Activated CD8-positive, alpha-beta memory T cell treated with anti-CD3 and anti-CD28 coated beads, Interleukin-2, amount 10 ng/mL, durations not matched to agents 7 days and 5 days (primary cell): Measurements from ENCODE around the gene ZNF593OS. TPM values are rescaled to one million over a fixed set of nuclear protein-coding genes. Genes with fewer than 3 reads are reported as not detected.
A peak's percentile ranks its signal among the peaks of the same experiment; 100 is the strongest.

ENCODE experiments used
- ATAC-seq: fragments of 150-1000 bp; cut with Tn5 transposase; one replicate; pipeline ENCODE4 v1.10.0; 2021; ENCODE audit warnings: moderate library complexity
- CTCF ChIA-PET: fragments of 350-600 bp; sonication (Branson Sonifier 250); formaldehyde crosslinking; loops from one replicate; lab custom pipeline; 2021; ENCODE audit warnings: antibody characterized with exemption; lab: Charles Lee
- DNase-seq: peaks from one replicate; pipeline ENCODE4 v3.0.0-alpha.2; 2020
- H3K27ac Mint-ChIP-seq: one replicate; pipeline ENCODE4 v1.8.0; 2021; ENCODE audit warnings: mild to moderate bottlenecking, mixed read lengths
- H3K27me3 Mint-ChIP-seq: one replicate; pipeline ENCODE4 v1.8.0; 2021; ENCODE audit warnings: mixed read lengths
- H3K36me3 Mint-ChIP-seq: one replicate; pipeline ENCODE4 v1.8.0; 2021; ENCODE audit warnings: mild to moderate bottlenecking, mixed read lengths
- H3K4me1 Mint-ChIP-seq: one replicate; pipeline ENCODE4 v1.8.0; 2021; ENCODE audit warnings: mixed read lengths
- H3K4me3 Mint-ChIP-seq: one replicate; pipeline ENCODE4 v1.8.0; 2021; ENCODE audit warnings: mild to moderate bottlenecking, moderate library complexity, mixed read lengths
- H3K9me3 Mint-ChIP-seq: one replicate; pipeline ENCODE4 v1.8.0; 2022; ENCODE audit warnings: low read depth, mixed read lengths
- total RNA-seq, 2 experiments: library from RNA; stranded (reverse); gene quantifications; one replicate each; pipeline ENCODE4 v1.2.3, GENCODE V29; 2021

Gene ZNF593OS
- not detected for total RNA-seq

DNA sequence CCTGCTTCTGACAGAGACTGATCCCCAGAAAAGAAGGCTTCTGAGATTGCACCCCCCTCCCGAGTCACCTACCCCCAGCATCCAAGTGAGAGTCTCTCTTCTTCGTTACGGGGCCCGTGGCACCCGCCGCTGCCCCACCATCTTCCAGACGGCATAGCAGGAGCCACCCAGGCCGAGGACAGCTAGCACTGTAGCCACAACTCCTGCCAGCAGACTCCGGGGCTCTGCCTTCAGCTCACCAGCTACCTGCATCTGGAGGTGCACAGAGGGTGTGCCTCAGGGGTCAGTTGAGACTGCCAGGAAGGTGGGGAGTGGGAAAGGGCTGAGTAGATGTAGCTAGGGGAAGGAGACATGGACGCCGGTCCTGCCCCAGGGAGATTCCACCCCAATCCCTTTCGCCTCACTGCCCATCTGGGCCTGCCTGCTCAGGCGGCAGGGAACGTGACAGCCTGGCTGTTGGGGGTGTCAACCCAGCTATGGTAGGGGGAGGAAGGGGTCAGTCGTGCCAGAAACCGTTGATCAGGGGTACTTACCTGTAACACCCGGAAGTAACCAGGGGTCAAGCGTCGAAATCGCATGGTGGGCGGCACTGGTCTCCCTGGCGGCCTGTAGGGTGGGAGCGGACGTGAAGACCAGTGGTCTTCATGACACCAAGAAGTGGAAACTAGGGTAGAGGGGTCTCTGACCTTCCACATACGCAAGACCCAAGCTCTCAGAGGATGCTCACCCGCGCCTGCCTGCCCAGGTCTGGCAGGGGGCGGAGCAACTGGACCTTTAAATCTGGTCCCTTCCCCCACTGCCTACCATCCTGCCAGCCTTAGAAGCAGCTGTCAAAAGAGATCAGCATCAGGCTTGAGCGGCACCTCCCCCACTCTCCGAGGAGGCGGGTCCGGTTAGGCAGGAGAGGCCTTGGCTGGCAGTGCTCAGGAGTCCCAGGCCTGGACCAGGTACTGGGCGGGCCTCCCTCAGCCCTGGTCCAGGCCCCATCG, at the start of gene ZNF593OS:
TSS of gene ZNF593OS (minus strand) at position 749 of the 989 bp plus-strand sequence. CDS start at position 578, 171 bp downstream.
- CTCF ChIA-PET: interaction anchor here (0.9 to 9.8 kb wide), 6 partner anchors 10 to 150 kb away, joined by 3 to 105 read pairs (median 4); partner anchors contain the start of gene CEP85
- ATAC-seq (no peak), DNase-seq (no peak)
- Mint-ChIP-seq H3K4me1 (peaks cover 19% of the 10 kb centered on the region), H3K36me3 (no peaks in the 10 kb centered on the region), H3K27me3 (no peaks in the 10 kb centered on the region), H3K9me3 (no peaks in the 10 kb centered on the region), H3K27ac (no peak within 1 kb of the TSS), H3K4me3 (peak within 1 kb of the TSS; percentile 89)

DNA sequence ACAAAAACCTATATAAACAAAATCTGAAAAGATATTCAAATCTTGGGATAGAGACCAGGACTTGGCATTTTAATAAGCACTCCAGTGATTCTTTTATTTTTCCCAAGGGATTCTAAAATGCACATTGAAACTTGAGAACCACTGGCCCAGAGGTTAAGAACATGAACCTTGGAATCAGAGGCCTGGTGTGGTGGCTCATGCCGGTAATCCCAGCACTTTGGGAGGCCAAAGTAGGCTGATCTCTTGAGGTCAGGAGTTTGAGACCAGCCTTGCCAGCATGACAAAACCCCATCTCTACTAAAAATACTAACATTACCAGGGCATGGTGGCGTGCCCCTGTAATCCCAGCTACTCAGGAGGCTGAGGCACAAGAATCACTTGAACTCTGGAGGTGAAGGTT, 49.5 kb upstream of the ZNF593OS start:
- H3K9me3 Mint-ChIP-seq: no peaks in the 10 kb centered on the region
- DNase-seq: no peak
- ATAC-seq: no peak
- no peak overlapping the region for H3K4me3 Mint-ChIP-seq
- H3K36me3 Mint-ChIP-seq: peaks cover 2% of the 10 kb centered on the region
- H3K4me1 Mint-ChIP-seq: peaks cover 9% of the 10 kb centered on the region
- H3K27ac Mint-ChIP-seq: no peak overlapping the region
- H3K27me3 Mint-ChIP-seq: peaks cover 30% of the 10 kb centered on the region
- CTCF ChIA-PET: interaction anchor here (3.3 kb wide), 1 partner anchor 13 kb away, joined by 18 read pairs; the partner anchor contains the start of gene CEP85

DNA sequence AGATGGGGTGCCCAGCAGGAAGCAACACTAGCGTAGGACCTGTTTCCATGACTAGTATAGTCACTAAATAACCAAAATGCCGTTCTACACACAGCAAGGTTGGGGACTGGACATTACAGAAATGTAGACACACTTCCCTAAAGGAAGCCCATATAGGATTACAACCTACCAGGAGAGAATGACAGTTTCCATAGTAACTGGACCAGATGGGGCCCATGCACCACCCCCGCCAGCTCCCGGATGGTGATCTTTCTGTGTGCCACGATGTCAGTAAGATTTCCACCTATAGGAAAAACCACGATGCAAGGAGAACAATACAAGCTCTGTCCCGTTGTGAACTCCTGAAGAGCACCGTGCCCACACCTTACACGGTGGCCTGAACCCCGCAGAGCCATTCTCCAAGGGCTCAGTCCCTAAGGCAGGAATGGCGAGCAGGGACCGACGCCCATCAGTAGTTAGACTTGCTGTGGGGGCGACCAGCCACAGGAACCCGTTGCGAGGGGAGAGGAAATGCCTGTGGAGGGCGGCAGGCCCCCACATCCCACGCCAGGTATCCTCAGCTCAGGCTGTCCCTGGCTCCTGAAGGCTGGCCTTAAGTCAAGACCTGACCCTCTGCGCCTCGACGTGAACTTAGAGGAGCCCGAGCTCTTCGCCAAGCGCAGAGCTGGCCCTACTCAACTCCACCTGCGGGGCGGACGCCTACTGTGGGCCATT, 48.7 kb upstream of the ZNF593OS start:
- Mint-ChIP-seq H3K27me3 (peaks cover 23% of the 10 kb centered on the region), H3K27ac (no peak overlapping the region), H3K36me3 (no peaks in the 10 kb centered on the region), H3K9me3 (no peaks in the 10 kb centered on the region), H3K4me1 (peaks cover 4% of the 10 kb centered on the region), H3K4me3 (no peak overlapping the region)
- CTCF ChIA-PET: interaction anchor here (0.7 to 3.3 kb wide), 2 partner anchors 14 to 197 kb away, joined by 3 to 18 read pairs; partner anchors contain the start of gene CEP85
- DNase-seq: no peak
- ATAC-seq: no peak

DNA sequence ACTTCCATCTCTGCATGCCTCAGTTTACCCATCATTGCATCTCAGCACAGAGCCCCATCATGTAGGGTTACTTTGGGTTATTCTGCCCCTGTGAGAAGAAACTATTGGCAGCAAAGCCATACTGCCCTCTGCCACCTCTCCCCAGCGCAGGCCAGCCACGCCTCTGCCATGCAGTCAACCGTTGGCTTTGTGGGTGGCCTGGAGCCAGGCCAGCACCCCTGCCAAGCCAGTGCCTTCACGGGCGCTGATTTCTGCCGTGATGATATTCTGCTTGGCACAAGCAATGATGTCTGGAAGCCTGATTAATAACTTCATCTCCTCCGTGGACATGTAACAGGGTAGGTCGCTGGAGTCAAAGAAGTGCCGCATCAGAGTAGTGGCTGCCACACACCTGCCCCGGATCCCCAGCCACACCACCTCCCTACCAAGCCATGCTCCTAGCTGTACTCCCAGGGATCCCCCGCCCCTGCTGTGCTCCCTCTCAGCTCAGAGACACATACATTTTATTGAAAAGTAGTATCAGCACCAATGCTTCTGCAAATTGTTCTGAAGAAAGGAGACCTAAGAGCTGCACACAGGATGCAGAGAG, 47.4 kb upstream of the ZNF593OS start:
- ATAC-seq (no peak), DNase-seq (no peak)
- H3K27ac Mint-ChIP-seq: no peak overlapping the region
- H3K27me3 Mint-ChIP-seq: peaks cover 11% of the 10 kb centered on the region
- CTCF ChIA-PET: interaction anchor here (1.7 to 3.3 kb wide), 2 partner anchors 15 to 49 kb away, joined by 3 to 18 read pairs; partner anchors contain the start of genes CEP85 and ZNF593
- H3K9me3 Mint-ChIP-seq: no peaks in the 10 kb centered on the region
- no peak overlapping the region for H3K4me3 Mint-ChIP-seq
- no peaks in the 10 kb centered on the region for H3K4me1 Mint-ChIP-seq
- H3K36me3 Mint-ChIP-seq: no peaks in the 10 kb centered on the region

DNA sequence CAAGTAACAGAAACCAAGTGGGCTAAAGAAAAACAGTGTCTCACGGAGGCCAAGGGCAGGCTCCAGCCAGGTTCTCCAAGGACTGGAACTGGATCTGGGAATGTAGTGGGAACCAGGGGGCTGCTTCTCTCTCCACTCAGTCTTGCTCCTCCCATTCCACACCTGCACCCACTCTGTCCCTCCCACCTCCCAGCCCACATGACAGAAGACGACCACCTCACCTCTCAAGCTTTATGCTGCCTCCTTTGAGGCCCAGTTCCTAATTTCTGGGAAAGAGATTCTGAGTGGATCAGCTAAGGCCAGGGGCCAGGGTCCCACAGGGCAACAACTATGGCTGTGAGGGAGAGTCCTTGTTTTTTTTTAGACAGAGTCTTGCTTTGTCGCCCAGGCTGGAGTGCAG, 43.6 kb upstream of the ZNF593OS start:
- no peaks in the 10 kb centered on the region for H3K27me3 Mint-ChIP-seq
- no peaks in the 10 kb centered on the region for H3K4me1 Mint-ChIP-seq
- H3K9me3 Mint-ChIP-seq: no peaks in the 10 kb centered on the region
- DNase-seq: no peak
- no peak overlapping the region for H3K4me3 Mint-ChIP-seq
- no peak for ATAC-seq
- H3K36me3 Mint-ChIP-seq: no peaks in the 10 kb centered on the region
- CTCF ChIA-PET: interaction anchor here (0.7 to 1.6 kb wide), 3 partner anchors 18 to 972 kb away, joined by 3 to 9 read pairs (median 4); partner anchors contain the start of genes CEP85 and ZNF593
- H3K27ac Mint-ChIP-seq: no peak overlapping the region

DNA sequence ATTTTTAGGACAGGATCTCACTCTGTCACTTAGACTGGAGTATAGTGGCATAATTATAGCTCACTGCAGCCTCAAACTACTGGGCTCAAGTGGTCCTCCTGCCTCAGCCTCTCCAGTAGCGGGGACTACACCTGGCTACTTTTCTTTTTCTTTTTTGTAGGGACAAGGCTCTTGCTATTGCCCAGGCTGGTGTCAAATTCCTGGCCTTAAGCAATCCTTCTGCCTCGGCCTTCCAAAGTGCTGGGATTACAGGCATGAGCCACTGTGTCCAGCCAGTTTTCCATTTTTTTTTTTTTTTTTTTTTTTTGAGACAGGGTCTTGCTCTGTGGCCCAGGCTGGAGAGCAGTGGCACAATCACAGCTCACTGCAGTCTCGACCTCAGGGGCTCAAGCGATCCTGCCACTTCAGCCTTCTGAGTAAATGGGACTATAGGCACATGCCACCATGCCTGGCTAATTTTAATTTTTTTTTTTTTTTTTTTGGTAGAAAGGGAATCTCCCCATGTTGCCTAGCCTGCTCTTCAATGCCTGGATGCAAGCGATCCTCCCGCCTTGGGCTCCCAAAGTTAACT, 41.8 kb upstream of the ZNF593OS start:
- Mint-ChIP-seq H3K9me3 (no peaks in the 10 kb centered on the region), H3K4me1 (no peaks in the 10 kb centered on the region), H3K4me3 (no peak overlapping the region), H3K27ac (no peak overlapping the region), H3K36me3 (no peaks in the 10 kb centered on the region), H3K27me3 (peaks cover 2% of the 10 kb centered on the region)
- CTCF ChIA-PET: interaction anchor here (1.2 to 2.4 kb wide), 3 partner anchors 20 to 204 kb away, joined by 3 to 9 read pairs (median 3); partner anchors contain the start of gene CEP85
- ATAC-seq (no peak), DNase-seq (no peak)

DNA sequence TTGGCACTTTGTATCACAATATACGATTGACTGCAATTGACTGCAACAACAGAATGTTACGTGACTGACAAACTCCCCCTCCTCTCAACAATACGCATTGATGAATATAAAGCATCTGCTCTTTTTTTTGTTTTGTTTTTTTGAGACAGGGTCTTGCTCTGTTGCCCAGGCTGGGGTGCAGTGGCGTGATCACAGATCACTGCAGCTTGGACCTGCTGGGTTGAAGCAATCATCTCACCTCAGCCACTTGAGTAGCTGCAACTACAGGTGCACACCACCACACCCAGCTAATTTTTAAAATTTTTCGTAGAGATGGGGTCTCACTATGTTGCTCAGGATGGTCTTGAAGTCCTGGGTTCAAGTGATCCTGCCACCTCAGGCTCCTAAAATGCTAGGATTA, 41.1 kb upstream of the ZNF593OS start:
- ATAC-seq (no peak), DNase-seq (no peak)
- H3K36me3 Mint-ChIP-seq: no peaks in the 10 kb centered on the region
- H3K9me3 Mint-ChIP-seq: no peaks in the 10 kb centered on the region
- H3K4me1 Mint-ChIP-seq: no peaks in the 10 kb centered on the region
- no peak overlapping the region for H3K27ac Mint-ChIP-seq
- H3K27me3 Mint-ChIP-seq: peaks cover 2% of the 10 kb centered on the region
- CTCF ChIA-PET: interaction anchor here (1.2 to 2.4 kb wide), 3 partner anchors 21 to 204 kb away, joined by 3 to 9 read pairs (median 3); partner anchors contain the start of gene CEP85
- H3K4me3 Mint-ChIP-seq: no peak overlapping the region

DNA sequence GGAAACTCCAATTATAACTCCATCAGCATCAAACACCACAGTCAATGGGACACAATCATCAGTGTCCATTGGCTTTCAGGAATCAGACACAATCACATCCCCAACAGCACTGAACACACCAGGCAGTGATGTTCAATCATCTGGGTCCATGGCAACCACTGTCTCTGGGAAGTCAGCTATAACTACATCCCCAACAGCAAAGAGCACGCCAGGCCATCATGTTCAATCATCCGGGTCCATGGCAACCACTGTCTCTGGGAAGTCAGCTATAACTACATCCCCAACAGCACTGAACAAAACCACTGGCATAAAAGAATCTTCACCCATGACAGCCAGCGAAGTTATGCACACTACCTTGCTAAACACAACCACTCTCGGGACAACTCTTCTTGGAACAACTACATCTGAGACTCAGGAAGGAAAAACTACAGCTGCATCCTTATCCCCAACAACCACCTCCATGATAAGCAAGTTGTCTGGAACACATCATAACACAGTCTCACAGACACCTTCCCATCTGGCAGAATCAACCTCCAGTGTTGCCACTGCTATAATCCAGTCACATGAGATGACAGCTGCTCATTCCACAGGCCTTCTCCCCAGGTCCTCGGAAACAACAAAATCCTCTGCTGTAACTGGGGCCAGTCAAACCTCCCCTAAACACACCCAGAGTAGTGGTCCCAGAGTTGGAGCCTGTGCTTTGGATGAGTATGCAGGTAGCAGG, 38.7 kb upstream of the ZNF593OS start:
- Mint-ChIP-seq H3K4me1 (no peaks in the 10 kb centered on the region), H3K36me3 (no peaks in the 10 kb centered on the region), H3K27ac (no peak overlapping the region), H3K4me3 (no peak overlapping the region), H3K9me3 (no peaks in the 10 kb centered on the region), H3K27me3 (peaks cover 2% of the 10 kb centered on the region)
- CTCF ChIA-PET: interaction anchor here (0.8 to 2.5 kb wide), 4 partner anchors 23 to 205 kb away, joined by 3 to 13 read pairs (median 3); partner anchors contain the start of gene CEP85
- ATAC-seq (no peak), DNase-seq (no peak)

DNA sequence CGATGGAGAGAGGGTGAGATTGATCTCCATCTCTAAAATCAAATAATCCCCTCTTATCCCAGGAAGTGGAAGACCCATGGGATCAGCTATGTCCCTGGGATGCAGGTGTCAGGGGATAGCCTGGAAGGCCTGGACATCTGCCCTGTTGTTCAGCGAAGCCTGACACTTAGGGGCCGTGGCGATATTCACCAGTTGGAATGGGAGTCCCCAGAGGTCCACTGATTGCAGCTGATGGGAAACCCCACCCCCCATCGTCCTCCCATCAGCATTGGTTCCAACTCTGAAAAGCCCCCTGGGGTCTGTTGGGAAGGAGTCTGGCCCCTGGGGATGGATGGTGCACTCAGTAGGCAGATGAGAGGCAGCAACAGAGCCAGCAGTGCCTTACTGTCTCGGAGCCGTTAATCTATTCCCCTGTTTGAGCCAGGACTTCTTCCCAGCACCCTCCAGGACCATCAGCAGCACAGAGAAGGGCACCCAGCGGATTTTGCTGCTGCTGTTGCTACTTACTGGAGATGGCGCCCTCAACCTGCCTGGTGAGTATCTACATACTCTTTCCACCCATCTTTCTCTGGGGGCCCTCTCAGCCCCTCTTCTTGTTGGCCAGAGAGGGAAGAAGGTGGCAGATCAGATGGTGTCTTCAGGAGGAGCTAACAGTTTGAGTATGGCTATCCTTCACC, 32.1 kb upstream of the ZNF593OS start:
- no peak overlapping the region for H3K4me3 Mint-ChIP-seq
- CTCF ChIA-PET: interaction anchor here (0.7 to 3.1 kb wide), 7 partner anchors 10 to 213 kb away, joined by 3 to 20 read pairs (median 4); partner anchors contain the start of genes C1orf232, CEP85 and ZNF593
- no peak for DNase-seq
- H3K36me3 Mint-ChIP-seq: no peaks in the 10 kb centered on the region
- H3K27me3 Mint-ChIP-seq: no peaks in the 10 kb centered on the region
- no peaks in the 10 kb centered on the region for H3K9me3 Mint-ChIP-seq
- ATAC-seq: no peak
- H3K27ac Mint-ChIP-seq: no peak overlapping the region
- peaks cover 33% of the 10 kb centered on the region for H3K4me1 Mint-ChIP-seq

DNA sequence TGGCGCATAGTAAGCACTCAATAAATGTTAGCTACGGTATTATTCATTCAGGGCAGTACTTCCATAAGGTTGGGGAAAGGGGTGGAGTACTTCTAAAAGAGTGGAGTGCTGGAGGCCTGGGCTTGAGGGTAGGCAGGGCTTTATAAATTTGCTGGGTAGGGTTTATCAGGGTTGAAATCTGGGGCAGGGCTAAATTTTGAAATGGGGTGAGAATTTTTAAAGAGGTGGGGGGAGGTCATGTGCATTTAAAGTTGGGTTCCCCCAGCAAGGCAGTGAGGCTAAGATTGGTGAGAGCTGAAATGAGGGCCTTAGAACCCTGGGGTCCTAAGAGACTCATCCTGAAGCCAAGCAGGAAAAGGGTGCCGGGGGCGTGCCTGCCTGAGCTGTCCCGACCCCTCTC, 28.8 kb upstream of the ZNF593OS start:
- ATAC-seq (no peak), DNase-seq (no peak)
- Mint-ChIP-seq H3K9me3 (no peaks in the 10 kb centered on the region), H3K4me3 (no peak overlapping the region), H3K27me3 (peaks cover 6% of the 10 kb centered on the region), H3K27ac (no peak overlapping the region), H3K36me3 (no peaks in the 10 kb centered on the region), H3K4me1 (peaks cover 33% of the 10 kb centered on the region)
- CTCF ChIA-PET: interaction anchor here (0.7 to 2.9 kb wide), 3 partner anchors 31 to 34 kb away, joined by 3 to 11 read pairs (median 4); partner anchors contain the start of genes CEP85 and ZNF593

DNA sequence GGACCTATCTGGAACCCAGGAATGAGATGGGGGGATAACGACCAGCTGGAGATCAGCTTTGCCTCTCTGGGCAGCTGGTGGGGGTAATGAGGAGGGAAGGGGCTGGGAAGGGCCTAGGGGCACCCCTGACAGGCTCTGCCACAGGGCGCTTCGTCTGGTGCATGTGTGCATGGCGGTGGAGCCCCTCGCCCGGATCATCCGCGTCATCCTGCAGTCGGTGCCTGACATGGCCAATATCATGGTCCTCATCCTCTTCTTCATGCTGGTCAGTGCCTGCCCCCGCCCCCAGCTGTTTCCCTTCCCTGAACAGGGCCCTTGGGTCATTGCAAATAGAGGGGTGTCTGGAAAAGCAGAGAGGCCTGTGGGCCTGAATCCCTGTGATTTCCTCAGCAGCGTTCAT, 26.2 kb upstream of the ZNF593OS start:
- ATAC-seq: no peak
- no peak overlapping the region for H3K4me3 Mint-ChIP-seq
- H3K27ac Mint-ChIP-seq: no peak overlapping the region
- CTCF ChIA-PET: interaction anchor here (0.8 to 1.1 kb wide), 2 partner anchors 28 to 37 kb away, joined by 3 read pairs; partner anchors contain the start of gene ZNF593
- no peak for DNase-seq
- no peaks in the 10 kb centered on the region for H3K36me3 Mint-ChIP-seq
- peaks cover 25% of the 10 kb centered on the region for H3K4me1 Mint-ChIP-seq
- H3K27me3 Mint-ChIP-seq: peaks cover 9% of the 10 kb centered on the region
- H3K9me3 Mint-ChIP-seq: no peaks in the 10 kb centered on the region
